CD4-positive, alpha-beta T cell (primary cell): ENCODE results near the gene DPH1. TPM values are rescaled to one million over a fixed set of nuclear protein-coding genes. Genes with fewer than 3 reads are reported as not detected.

Experiments
- ATAC-seq: fragments of 200-7000 bp; cut with Tn5 transposase; one replicate; pipeline ENCODE4 v1.10.0; 2022; ENCODE audit warnings: mild to moderate bottlenecking; ENCODE audit not compliant: poor library complexity
- CTCF ChIA-PET: fragments of 350-600 bp; sonication (Branson Sonifier 250); formaldehyde crosslinking; loops from one replicate; lab custom pipeline; 2021; ENCODE audit warnings: antibody characterized with exemption, inconsistent platforms; lab: Charles Lee
- POLR2A ChIA-PET: fragments of 350-600 bp; sonication (Branson Sonifier 250); formaldehyde crosslinking; loops from one replicate; lab custom pipeline; 2021; ENCODE audit warnings: antibody characterized with exemption, inconsistent platforms; lab: Charles Lee
- DNase-seq, 14 experiments: peaks; one replicate each; pipeline ENCODE4 v3.0.0-alpha.2; 2013 to 2020; ENCODE audit warnings: mixed read lengths in 2 of 14
- H3K27ac ChIP-seq, 2 donors: one replicate each; pipeline versions ENCODE4 v1.5.1 to v1.7.0; 2013; ENCODE audit warnings: low read length in 2 of 2, low read depth in 1 of 2, mild to moderate bottlenecking in 1 of 2
- H3K27me3 ChIP-seq, 2 experiments: 1 replicate in 1 of 2; 2 replicates in 1 of 2; pipeline versions ENCODE4 v1.6.1 to v1.7.0; 2013; ENCODE audit warnings: low read length in 2 of 2, control low read depth in 1 of 2, mild to moderate bottlenecking in 1 of 2, moderate library complexity in 1 of 2; ENCODE audit not compliant: insufficient read depth in 2 of 2, control insufficient read depth in 1 of 2
- H3K36me3 ChIP-seq: one replicate; pipeline ENCODE4 v1.6.1; 2013; ENCODE audit warnings: low read length, control low read depth; ENCODE audit not compliant: insufficient read depth
- H3K4me1 ChIP-seq: one replicate; pipeline ENCODE4 v1.6.1; 2013; ENCODE audit warnings: low read length, control low read depth; ENCODE audit not compliant: insufficient read depth
- H3K4me3 ChIP-seq: one replicate; pipeline ENCODE4 v1.5.1; 2013; ENCODE audit warnings: mild to moderate bottlenecking, low read length, moderate library complexity
- H3K9me3 ChIP-seq, 2 experiments: 1 replicate in 1 of 2; 2 replicates in 1 of 2; pipeline versions ENCODE4 v1.6.1 to v1.7.0; 2013; ENCODE audit warnings: low read length in 2 of 2, mild to moderate bottlenecking in 2 of 2, control low read depth in 1 of 2, moderate library complexity in 1 of 2; ENCODE audit not compliant: control insufficient read depth in 1 of 2, insufficient read depth in 1 of 2
- H3K27ac Mint-ChIP-seq: one replicate; pipeline ENCODE4 v1.8.0; 2020; ENCODE audit warnings: mixed read lengths
- H3K27me3 Mint-ChIP-seq: one replicate; pipeline ENCODE4 v1.8.0; 2021; ENCODE audit warnings: mixed read lengths
- H3K36me3 Mint-ChIP-seq: one replicate; pipeline ENCODE4 v1.8.0; 2021; ENCODE audit warnings: low read depth, mixed read lengths
- H3K4me1 Mint-ChIP-seq: one replicate; pipeline ENCODE4 v1.8.0; 2021; ENCODE audit warnings: low read depth, mixed read lengths
- H3K4me3 Mint-ChIP-seq: one replicate; pipeline ENCODE4 v1.8.0; 2020; ENCODE audit warnings: mild to moderate bottlenecking, mixed read lengths
- H3K9me3 Mint-ChIP-seq: one replicate; pipeline ENCODE4 v1.8.0; 2020; ENCODE audit warnings: mixed read lengths
- intact Hi-C, 2 experiments: fragments of 100-400 bp; cut with DNase I in 1 of 2; cut with micrococcal nuclease in 1 of 2; formaldehyde crosslinking; loops; one replicate each; pipeline versions ENCODE4 v1.15.1 to v1.9.0; 2023 to 2025; cut with DNase I, micrococcal nuclease
- total RNA-seq, 174 experiments: library from RNA in 2 of 174; stranded (reverse) in 2 of 174; gene quantifications; one replicate each; pipeline ENCODE4 v1.2.3 and lab custom pipeline; 2021 to 2026
- TF ChIP-seq, protein P1 (sequence below): fragments of 200-600 bp; IDR thresholded peaks from one replicate; pipeline ENCODE4 v1.8.0; 2022; ENCODE audit warnings: antibody characterized with exemption, mild to moderate bottlenecking

The DPH1 gene
- total RNA-seq, 2 experiments from 2014 or later = 96.4 to 101 TPM

DNA sequence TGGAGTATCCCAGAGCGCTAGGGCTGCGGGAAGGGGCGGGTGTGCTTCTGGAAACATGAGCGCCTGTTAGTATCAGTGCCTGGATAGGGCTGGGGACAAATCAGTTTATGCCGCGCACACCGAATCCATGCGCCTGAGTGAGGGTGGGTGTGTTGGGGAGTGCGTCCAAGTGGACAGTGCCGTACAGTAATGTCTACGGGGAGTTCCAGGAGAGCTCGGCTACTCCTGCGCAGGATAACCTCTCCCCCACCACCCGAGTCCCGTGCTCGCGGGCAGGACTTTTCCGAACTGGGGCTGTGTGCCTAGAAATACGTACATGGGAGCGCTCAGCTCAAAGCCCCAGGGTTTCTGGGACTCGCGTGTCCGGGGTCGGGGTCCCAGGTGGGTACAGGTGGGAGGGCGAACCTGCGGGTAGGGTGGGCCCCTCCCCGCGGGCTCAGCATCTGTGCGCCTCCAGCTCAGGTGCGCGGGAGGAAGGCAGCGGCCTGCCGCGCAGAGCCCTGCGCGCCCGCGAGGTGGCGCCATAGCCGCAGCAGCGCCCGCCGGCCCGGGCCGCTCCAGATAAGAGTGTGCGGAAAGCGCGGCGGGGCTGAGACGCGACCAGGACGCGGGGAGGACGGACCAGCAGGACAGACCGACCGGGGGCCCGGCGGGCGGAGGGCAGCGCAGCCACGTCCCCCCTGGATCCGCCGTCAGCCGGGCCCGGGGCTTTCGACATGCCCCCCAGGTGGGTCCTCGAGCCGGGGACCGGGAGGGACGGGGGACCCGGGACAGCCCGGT, 24.7 kb downstream of the DPH1 start, which contains the start of gene HIC1:
TSS of gene HIC1 (plus strand) at position 592 of the 780 bp plus-strand sequence. CDS start 1,588 bp downstream, outside the sequence.
- Mint-ChIP-seq H3K36me3 (no peaks in the 10 kb centered on the region), H3K4me3 (peak within 1 kb of the TSS; percentile 87), H3K4me1 (peaks cover 36% of the 10 kb centered on the region), H3K27ac (peak within 1 kb of the TSS; percentile 83), H3K9me3 (no peaks in the 10 kb centered on the region), H3K27me3 (peaks cover 14% of the 10 kb centered on the region)
- H3K27me3 ChIP-seq = peaks cover 3 to 6% of the 10 kb centered on the region in 2 experiments
- POLR2A ChIA-PET = interaction anchor here (0.6 to 4.9 kb wide), 15 partner anchors 11 to 343 kb away, joined by 3 to 61 read pairs (median 4); partner anchors contain the start of genes OVCA2 and TSR1
- TF ChIP-seq, protein P1, sequence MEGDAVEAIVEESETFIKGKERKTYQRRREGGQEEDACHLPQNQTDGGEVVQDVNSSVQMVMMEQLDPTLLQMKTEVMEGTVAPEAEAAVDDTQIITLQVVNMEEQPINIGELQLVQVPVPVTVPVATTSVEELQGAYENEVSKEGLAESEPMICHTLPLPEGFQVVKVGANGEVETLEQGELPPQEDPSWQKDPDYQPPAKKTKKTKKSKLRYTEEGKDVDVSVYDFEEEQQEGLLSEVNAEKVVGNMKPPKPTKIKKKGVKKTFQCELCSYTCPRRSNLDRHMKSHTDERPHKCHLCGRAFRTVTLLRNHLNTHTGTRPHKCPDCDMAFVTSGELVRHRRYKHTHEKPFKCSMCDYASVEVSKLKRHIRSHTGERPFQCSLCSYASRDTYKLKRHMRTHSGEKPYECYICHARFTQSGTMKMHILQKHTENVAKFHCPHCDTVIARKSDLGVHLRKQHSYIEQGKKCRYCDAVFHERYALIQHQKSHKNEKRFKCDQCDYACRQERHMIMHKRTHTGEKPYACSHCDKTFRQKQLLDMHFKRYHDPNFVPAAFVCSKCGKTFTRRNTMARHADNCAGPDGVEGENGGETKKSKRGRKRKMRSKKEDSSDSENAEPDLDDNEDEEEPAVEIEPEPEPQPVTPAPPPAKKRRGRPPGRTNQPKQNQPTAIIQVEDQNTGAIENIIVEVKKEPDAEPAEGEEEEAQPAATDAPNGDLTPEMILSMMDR = peak; percentile 88
- H3K4me3 ChIP-seq = peak within 1 kb of the TSS; percentile 54
- CTCF ChIA-PET = interaction anchor here (0.5 to 7.3 kb wide), 26 partner anchors 9 to 371 kb away, joined by 3 to 83 read pairs (median 4); partner anchors contain the start of genes OVCA2, RTN4RL1 and TSR1
- DNase-seq (peak; percentile 48 to 90 (median 76)), ATAC-seq (peak; percentile 54)
- peaks cover 74% of the 10 kb centered on the region for H3K4me1 ChIP-seq
- intact Hi-C loops = loop anchor here (1.0 to 10.0 kb wide), 11 partner anchors 100 to 348 kb away; partner anchors contain the start of genes MNT (in 1 of the 2), SGSM2 (in 1 of the 2), SMG6 (in 1 of the 2) and SRR (in 1 of the 2)
- peaks cover 0 to 6% of the 10 kb centered on the region in 2 experiments for H3K9me3 ChIP-seq
- H3K36me3 ChIP-seq = no peaks in the 10 kb centered on the region
- H3K27ac ChIP-seq = peak within 1 kb of the TSS; percentile 48 to 64

DNA sequence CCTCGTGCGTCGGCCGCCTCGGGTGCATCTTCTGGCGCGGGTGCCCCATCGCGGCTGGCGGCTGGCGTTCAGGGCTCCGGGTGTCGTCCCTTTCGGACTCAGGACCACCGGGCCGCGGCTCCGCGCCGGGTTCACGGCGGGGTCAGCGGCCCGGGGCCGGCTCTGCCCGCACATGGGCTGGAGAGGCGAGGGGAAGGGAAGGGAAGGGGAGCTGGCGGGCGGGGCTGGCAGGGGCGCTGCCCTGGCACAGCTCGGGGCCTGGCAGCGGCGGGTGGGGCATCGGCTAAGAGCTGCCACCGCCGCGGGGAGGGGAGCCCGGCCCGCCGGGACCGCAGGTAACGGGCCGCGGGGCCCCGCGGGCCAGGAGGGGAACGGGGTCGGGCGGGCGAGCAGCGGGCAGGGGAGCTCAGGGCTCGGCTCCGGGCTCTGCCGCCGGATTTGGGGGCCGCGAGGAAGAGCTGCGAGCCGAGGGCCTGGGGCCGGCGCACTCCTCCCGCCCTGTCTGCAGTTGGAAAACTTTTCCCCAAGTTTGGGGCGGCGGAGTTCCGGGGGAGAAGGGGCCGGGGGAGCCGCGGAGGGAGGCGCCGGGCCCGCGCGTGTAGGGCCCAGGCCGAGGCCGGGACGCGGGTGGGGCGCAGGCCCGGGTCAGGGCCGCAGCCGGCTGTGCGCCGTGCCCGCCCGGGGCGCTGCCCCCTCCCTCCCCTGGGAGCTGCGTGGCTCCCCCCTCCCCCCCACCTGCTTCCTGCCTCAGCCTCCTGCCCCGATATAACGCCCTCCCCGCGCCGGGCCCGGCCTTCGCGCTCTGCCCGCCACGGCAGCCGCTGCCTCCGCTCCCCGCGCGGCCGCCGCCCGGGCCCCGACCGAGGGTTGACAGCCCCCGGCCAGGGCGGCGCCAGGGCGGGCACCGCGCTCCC, 25.6 kb downstream of the DPH1 start:
- POLR2A ChIA-PET = interaction anchor here (0.6 to 4.9 kb wide), 13 partner anchors 14 to 342 kb away, joined by 3 to 61 read pairs (median 6); partner anchors contain the start of genes OVCA2, RTN4RL1 and TSR1
- CTCF ChIA-PET = interaction anchor here (0.5 to 7.3 kb wide), 20 partner anchors 8 to 346 kb away, joined by 3 to 83 read pairs (median 4); partner anchors contain the start of genes OVCA2, RTN4RL1, SGSM2 and TSR1
- intact Hi-C loops = loop anchor here (1.0 to 10.0 kb wide), 6 partner anchors 99 to 297 kb away; no protein-coding TSS in a partner anchor
- TF ChIP-seq, protein P1 = no peak
- ATAC-seq (no peak), DNase-seq (peak in 8 of 14 experiments; percentile 33 to 74 (median 54))
- Mint-ChIP-seq H3K36me3 (peaks cover 6% of the 10 kb centered on the region), H3K27me3 (peaks cover 21% of the 10 kb centered on the region), H3K27ac (no peak overlapping the region), H3K9me3 (no peaks in the 10 kb centered on the region), H3K4me3 (no peak overlapping the region), H3K4me1 (peaks cover 44% of the 10 kb centered on the region)
- Histone ChIP-seq H3K9me3 (peaks cover 0 to 6% of the 10 kb centered on the region in 2 experiments), H3K27me3 (peaks cover 4 to 6% of the 10 kb centered on the region in 2 experiments), H3K36me3 (peaks cover 1% of the 10 kb centered on the region), H3K4me3 (peak overlapping the region; percentile 28), H3K27ac (no peak overlapping the region), H3K4me1 (peaks cover 77% of the 10 kb centered on the region)
